ENCODE measurements around the gene GRAMD1B.
A peak's percentile ranks its signal among the peaks of the same experiment; 100 is the strongest.
"Not testable (repeated sequence)": the region's sequence is repeated elsewhere in the genome, so short reads cannot be mapped to it uniquely, and the experiment has no call there.

Gene GRAMD1B

DNA sequence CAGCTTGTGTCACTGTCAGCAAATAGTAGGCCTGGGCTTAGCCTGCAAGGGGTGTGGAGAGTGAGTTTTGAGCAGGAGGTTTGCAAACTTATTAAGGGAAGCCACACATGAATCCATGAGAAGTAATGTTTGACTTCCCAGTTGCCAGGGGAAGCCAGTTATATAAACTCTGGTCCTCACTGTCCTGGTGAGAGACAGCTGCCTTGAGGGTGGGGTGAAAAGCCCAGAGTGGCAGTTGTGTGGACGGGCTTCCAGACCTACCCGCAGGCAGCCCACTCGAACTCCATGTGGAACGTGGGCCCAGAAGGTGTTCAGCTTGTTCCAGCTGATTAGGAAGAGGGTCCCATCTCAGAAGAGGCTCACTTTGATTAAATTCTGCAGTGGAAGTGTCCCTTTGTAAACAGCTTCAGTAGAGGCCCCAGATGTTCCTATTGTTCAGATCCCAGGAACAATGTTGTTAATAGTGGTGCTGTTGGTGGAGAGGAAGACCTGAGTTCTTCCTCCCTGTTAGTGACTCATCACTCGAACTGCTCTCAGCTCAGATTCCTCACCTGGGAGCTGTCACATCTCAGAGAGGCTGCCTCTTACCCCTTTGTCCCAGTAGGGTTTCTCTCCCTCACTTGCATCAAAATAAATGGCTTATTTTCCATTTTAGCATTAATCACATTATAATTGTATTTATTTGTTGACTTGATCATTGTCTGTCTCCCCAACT is 63.4 kb downstream of the GRAMD1B start:
- Histone ChIP-seq H3K9me3 (ENCODE audit: control insufficient read depth, insufficient read depth, low read depth, low read length) (no peaks in the 10 kb centered on the region), H3K27ac (ENCODE audit: low read depth, low read length) (0 out of 2 replicates have a peak overlapping the region, but pooled peaks have one; percentile 35)

DNA sequence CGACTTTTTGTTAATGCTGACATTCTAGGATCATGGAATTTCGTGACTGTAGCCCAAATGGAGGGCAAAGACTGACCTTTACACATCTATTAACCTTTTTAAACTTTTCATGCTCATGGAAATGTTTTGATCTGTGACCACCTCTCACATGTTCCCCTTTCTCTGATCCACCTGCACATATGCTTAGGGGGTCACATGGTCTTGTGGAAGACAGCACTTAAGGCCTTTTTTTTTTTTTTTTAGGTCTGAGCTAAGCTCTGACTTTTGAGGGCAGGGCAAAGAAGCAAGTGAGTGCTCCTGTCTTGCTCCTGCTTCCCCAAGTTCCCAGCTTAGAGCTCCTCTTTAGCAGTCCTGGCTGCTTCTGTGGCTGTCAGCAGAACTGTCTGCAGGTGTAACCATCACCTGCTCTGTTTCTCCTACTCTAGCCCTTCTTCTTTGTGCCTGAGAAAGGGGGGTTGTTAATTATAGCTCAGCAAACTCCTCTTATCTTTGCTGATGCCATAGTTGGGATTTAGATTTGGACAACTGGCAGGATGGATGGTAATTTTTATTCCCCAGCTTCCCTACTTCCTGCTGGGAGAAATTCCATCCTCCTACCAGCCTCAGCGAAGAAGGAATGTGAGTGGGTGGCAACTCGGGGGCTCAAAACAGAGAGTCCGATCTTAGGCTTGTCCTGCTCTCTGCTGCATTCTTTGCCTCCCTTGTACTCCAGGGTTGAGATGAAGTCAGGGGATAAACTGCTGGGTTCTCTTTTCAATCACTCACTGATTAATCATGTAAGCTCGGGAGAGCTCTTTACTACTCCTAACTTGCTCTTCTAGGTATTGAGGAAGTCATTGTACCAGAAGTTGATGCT is 64.4 kb downstream of the GRAMD1B start:
- Histone ChIP-seq H3K27me3 (ENCODE audit: control insufficient read depth, insufficient read depth, low read length) (no peaks in the 10 kb centered on the region), H3K9ac (ENCODE audit: low read length) (no peak overlapping the region), H3K4me3 (ENCODE audit: low read depth, low read length) (no peak overlapping the region), H3K4me1 (ENCODE audit: control insufficient read depth, insufficient read depth, low read length) (peaks cover 24% of the 10 kb centered on the region), H3K27ac (ENCODE audit: low read depth, low read length) (peak overlapping the region; percentile 30; the same call in 1 of the 2 replicates), H3K36me3 (ENCODE audit: control insufficient read depth, insufficient read depth, low read length) (no peaks in the 10 kb centered on the region), H3K9me3 (ENCODE audit: control insufficient read depth, insufficient read depth, low read depth, low read length) (no peaks in the 10 kb centered on the region)

More for the DNA sequence above, 63.4 kb downstream of the GRAMD1B start:
- no peak overlapping the region for H3K4me3 ChIP-seq (ENCODE audit: low read depth, low read length)
- H3K9ac ChIP-seq (ENCODE audit: low read length), result peak overlapping the region; percentile 24
- no peaks in the 10 kb centered on the region for H3K36me3 ChIP-seq (ENCODE audit: control insufficient read depth, insufficient read depth, low read length)
- H3K4me1 ChIP-seq (ENCODE audit: control insufficient read depth, insufficient read depth, low read length), result peaks cover 24% of the 10 kb centered on the region
- no peaks in the 10 kb centered on the region for H3K27me3 ChIP-seq (ENCODE audit: control insufficient read depth, insufficient read depth, low read length)

GRCh38 chr11:123504401-123504800 is 74.3 kb downstream of the GRAMD1B start:
- H3K9me3 ChIP-seq (ENCODE audit: control insufficient read depth, insufficient read depth, low read depth, low read length), result no peaks in the 10 kb centered on the region
- no peak overlapping the region for H3K27ac ChIP-seq (ENCODE audit: low read depth, low read length)
- no peak overlapping the region for H3K9ac ChIP-seq (ENCODE audit: low read length)
- H3K4me1 ChIP-seq (ENCODE audit: control insufficient read depth, insufficient read depth, low read length), result peaks cover 10% of the 10 kb centered on the region
- no peaks in the 10 kb centered on the region for H3K36me3 ChIP-seq (ENCODE audit: control insufficient read depth, insufficient read depth, low read length)
- no peak overlapping the region for H3K4me3 ChIP-seq (ENCODE audit: low read depth, low read length)
- H3K27me3 ChIP-seq (ENCODE audit: control insufficient read depth, insufficient read depth, low read length), result no peaks in the 10 kb centered on the region

GRCh38 chr11:123505546-123506299 is 75.7 kb downstream of the GRAMD1B start:
- no peaks in the 10 kb centered on the region for H3K36me3 ChIP-seq (ENCODE audit: control insufficient read depth, insufficient read depth, low read length)
- no peaks in the 10 kb centered on the region for H3K9me3 ChIP-seq (ENCODE audit: control insufficient read depth, insufficient read depth, low read depth, low read length)
- H3K4me1 ChIP-seq (ENCODE audit: control insufficient read depth, insufficient read depth, low read length), result peaks cover 22% of the 10 kb centered on the region
- no peaks in the 10 kb centered on the region for H3K27me3 ChIP-seq (ENCODE audit: control insufficient read depth, insufficient read depth, low read length)
- no peak overlapping the region for H3K4me3 ChIP-seq (ENCODE audit: low read depth, low read length)
- no peak overlapping the region for H3K9ac ChIP-seq (ENCODE audit: low read length)
- no peak overlapping the region for H3K27ac ChIP-seq (ENCODE audit: low read depth, low read length)

GRCh38 chr11:123507043-123507442 is 77.0 kb downstream of the GRAMD1B start:
- H3K9ac ChIP-seq (ENCODE audit: low read length), result no peak overlapping the region
- H3K4me3 ChIP-seq (ENCODE audit: low read depth, low read length), result no peak overlapping the region
- peaks cover 29% of the 10 kb centered on the region for H3K4me1 ChIP-seq (ENCODE audit: control insufficient read depth, insufficient read depth, low read length)
- H3K27ac ChIP-seq (ENCODE audit: low read depth, low read length), result no peak overlapping the region
- H3K27me3 ChIP-seq (ENCODE audit: control insufficient read depth, insufficient read depth, low read length), result no peaks in the 10 kb centered on the region
- H3K36me3 ChIP-seq (ENCODE audit: control insufficient read depth, insufficient read depth, low read length), result no peaks in the 10 kb centered on the region
- H3K9me3 ChIP-seq (ENCODE audit: control insufficient read depth, insufficient read depth, low read depth, low read length), result no peaks in the 10 kb centered on the region

DNA sequence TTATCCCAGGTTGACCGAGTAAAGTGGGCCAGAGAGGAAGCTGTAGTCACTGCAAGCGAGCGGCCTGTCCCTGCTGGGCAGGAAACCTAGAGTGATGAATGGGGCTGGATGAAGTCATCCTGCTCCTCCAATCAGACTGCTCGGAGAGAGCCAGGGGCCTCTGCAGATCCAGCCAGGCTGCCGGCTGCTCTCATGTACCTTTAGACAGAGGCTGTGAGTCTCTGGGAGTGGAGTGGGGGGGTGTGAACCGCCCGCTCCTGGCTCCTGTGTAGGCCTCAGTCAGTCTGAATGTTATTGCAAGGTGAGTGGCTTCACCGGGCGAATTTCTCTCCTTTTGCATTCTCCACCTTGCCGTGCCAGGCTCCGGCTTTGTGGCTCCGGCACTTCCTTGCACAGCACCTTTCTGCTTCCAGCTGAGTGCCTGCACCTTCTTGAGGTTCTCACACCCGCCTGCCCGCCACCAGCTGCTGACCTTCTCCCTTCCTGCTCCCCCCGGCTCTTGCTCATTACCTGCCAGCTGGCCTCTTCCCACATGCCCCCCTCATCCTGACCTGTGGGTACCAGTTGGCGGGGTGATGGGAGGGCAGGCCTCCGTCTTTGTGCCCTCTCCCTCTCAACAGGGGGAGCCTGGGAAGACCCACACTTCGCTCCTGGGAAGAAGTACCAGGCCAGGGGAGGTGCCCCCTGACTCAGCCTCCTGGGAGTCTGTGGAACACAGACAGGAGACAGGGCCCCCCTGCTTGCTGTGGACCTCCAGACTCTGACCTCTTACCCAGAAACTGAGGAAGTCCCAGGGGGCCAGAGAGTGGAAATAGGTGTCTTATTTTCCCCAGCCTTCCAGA is 79.9 kb downstream of the GRAMD1B start:
- Histone ChIP-seq H3K36me3 (ENCODE audit: control insufficient read depth, insufficient read depth, low read length) (no peaks in the 10 kb centered on the region), H3K27ac (ENCODE audit: low read depth, low read length) (no peak overlapping the region), H3K27me3 (ENCODE audit: control insufficient read depth, insufficient read depth, low read length) (no peaks in the 10 kb centered on the region), H3K4me3 (ENCODE audit: low read depth, low read length) (no peak overlapping the region), H3K4me1 (ENCODE audit: control insufficient read depth, insufficient read depth, low read length) (peaks cover 29% of the 10 kb centered on the region), H3K9me3 (ENCODE audit: control insufficient read depth, insufficient read depth, low read depth, low read length) (no peaks in the 10 kb centered on the region), H3K9ac (ENCODE audit: low read length) (no peak overlapping the region)

- Histone ChIP-seq H3K4me1 (ENCODE audit: control insufficient read depth, insufficient read depth, low read length) (peaks cover 28% of the 10 kb centered on the region), H3K36me3 (ENCODE audit: control insufficient read depth, insufficient read depth, low read length) (no peaks in the 10 kb centered on the region), H3K4me3 (ENCODE audit: low read depth, low read length) (no peak overlapping the region), H3K27ac (ENCODE audit: low read depth, low read length) (no peak overlapping the region), H3K27me3 (ENCODE audit: control insufficient read depth, insufficient read depth, low read length) (no peaks in the 10 kb centered on the region), H3K9ac (ENCODE audit: low read length) (no peak overlapping the region), H3K9me3 (ENCODE audit: control insufficient read depth, insufficient read depth, low read depth, low read length) (no peaks in the 10 kb centered on the region)
Observed at GRCh38 chr11:123510579-123510905, 80.5 kb downstream of the GRAMD1B start.

DNA sequence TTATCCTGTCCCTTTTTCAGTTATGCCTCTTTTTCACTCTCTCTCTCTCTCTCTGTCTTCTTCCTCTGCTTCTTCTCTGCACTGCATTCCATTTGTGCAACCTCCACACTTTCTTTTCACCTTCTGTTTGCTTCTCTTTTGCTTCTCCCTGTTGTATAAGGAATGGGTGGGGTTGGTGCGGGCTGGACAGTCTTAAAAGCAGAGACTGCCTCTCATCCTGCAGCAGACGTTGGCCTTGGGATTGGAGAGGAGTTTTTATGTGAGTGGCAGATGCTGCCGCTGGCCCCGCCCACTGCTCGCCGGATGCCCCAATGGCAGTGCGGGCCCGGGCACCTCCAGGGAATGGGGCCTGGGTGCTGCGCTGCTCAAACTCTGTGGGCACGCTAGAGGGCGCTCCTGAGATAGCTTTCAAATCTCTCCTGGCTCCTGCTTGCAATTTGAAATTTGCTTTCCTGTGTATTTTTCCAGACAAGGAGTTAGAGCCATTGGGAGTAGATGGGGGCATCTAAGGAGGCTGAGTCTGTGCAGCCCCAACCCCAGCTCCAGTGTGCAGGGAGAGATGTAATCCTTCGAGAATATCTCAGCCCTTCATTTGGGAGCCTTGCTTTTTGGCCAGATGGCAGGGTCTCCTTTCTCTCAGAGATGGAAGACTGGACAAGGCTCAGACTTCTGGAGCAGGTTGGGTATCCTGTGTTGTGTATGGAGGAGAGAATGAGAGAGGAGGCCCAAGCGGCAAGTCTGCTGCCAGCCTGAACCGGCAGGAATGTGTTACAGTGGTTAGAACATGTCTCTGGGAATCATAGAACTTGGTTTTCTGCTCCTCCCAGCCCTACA is 81.2 kb downstream of the GRAMD1B start:
- no peak overlapping the region for H3K27ac ChIP-seq (ENCODE audit: low read depth, low read length)
- H3K4me1 ChIP-seq (ENCODE audit: control insufficient read depth, insufficient read depth, low read length), result peaks cover 22% of the 10 kb centered on the region
- H3K9ac ChIP-seq (ENCODE audit: low read length), result no peak overlapping the region
- H3K9me3 ChIP-seq (ENCODE audit: control insufficient read depth, insufficient read depth, low read depth, low read length), result no peaks in the 10 kb centered on the region
- no peaks in the 10 kb centered on the region for H3K27me3 ChIP-seq (ENCODE audit: control insufficient read depth, insufficient read depth, low read length)
- no peak overlapping the region for H3K4me3 ChIP-seq (ENCODE audit: low read depth, low read length)
- H3K36me3 ChIP-seq (ENCODE audit: control insufficient read depth, insufficient read depth, low read length), result no peaks in the 10 kb centered on the region

DNA sequence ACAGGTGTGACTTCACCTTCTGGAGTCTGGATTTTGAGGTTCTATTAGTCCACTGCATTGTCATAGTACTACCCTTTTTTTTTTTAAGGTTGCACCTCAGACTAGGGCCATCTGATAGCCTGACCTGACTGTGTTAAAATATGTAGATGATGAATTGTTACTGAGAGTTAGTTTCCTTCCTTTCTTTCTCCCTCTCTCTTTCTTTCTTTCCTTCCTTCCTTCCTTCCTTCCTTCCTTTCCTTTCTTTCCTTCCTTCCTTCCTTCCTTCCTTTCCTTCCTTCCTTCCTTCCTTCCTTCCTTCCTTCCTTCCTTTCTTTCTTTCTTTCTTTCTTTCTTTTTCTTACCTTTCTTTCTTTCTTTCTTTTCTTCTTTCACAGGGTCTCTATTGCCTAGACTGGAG is 83.2 kb downstream of the GRAMD1B start:
- not testable (repeated sequence) for H3K9ac ChIP-seq (ENCODE audit: low read length); H3K27ac ChIP-seq (ENCODE audit: low read depth, low read length); H3K9me3 ChIP-seq (ENCODE audit: control insufficient read depth, insufficient read depth, low read depth, low read length); H3K36me3 ChIP-seq (ENCODE audit: control insufficient read depth, insufficient read depth, low read length); H3K4me3 ChIP-seq (ENCODE audit: low read depth, low read length); H3K27me3 ChIP-seq (ENCODE audit: control insufficient read depth, insufficient read depth, low read length)
- H3K4me1 ChIP-seq (ENCODE audit: control insufficient read depth, insufficient read depth, low read length), result peaks cover 28% of the 10 kb centered on the region

DNA sequence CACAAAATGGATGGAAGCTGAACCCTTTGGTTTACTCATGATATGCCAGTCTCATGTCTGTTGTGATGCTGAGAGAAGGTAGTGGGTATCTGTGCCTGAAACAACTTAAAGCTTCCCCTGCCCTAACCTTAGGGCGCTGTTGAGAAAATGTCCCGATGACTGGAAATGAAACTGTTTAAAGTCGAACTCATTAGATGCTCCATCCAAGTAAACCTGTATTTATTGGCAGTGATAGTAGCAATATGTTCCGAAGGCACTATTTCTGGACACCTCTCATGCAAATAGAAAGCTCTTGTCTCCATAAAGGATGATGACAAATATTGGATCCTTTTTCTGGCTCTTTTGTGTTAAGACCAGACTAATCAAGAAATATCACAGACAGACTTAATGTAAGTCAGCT is 86.2 kb downstream of the GRAMD1B start:
- Histone ChIP-seq H3K9me3 (ENCODE audit: control insufficient read depth, insufficient read depth, low read depth, low read length) (no peaks in the 10 kb centered on the region), H3K4me1 (ENCODE audit: control insufficient read depth, insufficient read depth, low read length) (peaks cover 30% of the 10 kb centered on the region), H3K9ac (ENCODE audit: low read length) (no peak overlapping the region), H3K27me3 (ENCODE audit: control insufficient read depth, insufficient read depth, low read length) (no peaks in the 10 kb centered on the region), H3K36me3 (ENCODE audit: control insufficient read depth, insufficient read depth, low read length) (no peaks in the 10 kb centered on the region), H3K4me3 (ENCODE audit: low read depth, low read length) (no peak overlapping the region), H3K27ac (ENCODE audit: low read depth, low read length) (no peak overlapping the region)
